GM11168 (cell line): ENCODE results near the gene TSKU.

Experiments used
- in situ Hi-C: fragments of 300-500 bp; cut with MboI; formaldehyde crosslinking; loops from one replicate; pipeline ENCODE4 v1.12.0; 2022; ENCODE audit warnings: low sequenced_read_pairs; ENCODE audit not compliant: unreplicated experiment

The TSKU gene

DNA sequence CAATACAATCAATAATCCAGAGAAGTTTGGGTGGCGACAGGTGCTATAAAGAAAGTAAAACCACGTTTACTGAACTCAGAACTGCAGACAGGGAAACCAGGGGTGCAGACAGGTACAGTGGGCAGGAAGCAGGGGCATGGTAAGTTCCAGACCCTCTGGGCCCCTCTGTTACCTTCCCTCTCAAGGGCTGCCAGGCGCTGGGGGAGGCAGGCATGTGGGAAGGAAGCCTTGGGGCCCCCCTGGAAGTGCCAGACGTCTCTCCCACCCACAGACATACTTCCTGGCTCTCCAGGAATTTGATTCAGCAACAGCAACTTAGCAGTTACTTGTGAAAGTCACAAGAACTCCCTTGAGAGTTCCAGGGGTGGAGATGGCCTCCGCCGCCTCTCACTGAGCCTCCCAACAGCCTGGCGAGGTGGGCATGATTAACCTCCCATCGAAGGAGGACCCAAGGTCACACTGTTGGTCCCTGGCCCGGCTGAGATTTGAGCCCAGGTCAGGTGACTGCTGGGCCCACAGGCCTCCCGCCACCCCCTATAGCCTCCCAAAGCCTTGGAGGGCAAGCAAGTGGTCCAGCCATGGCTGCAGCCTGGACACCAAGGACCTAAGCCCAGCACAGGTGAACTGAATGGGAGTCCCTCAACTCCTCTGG, 14.1 kb upstream of the TSKU start:
- in situ Hi-C loops: no loop called here

- in situ Hi-C loops: no loop called here
These were observed 13.2 kb upstream of the TSKU start for GRCh38 chr11:76769645-76770586.

- in situ Hi-C loops: no loop called here
These were observed 12.3 kb upstream of the TSKU start for GRCh38 chr11:76770642-76771445.

DNA sequence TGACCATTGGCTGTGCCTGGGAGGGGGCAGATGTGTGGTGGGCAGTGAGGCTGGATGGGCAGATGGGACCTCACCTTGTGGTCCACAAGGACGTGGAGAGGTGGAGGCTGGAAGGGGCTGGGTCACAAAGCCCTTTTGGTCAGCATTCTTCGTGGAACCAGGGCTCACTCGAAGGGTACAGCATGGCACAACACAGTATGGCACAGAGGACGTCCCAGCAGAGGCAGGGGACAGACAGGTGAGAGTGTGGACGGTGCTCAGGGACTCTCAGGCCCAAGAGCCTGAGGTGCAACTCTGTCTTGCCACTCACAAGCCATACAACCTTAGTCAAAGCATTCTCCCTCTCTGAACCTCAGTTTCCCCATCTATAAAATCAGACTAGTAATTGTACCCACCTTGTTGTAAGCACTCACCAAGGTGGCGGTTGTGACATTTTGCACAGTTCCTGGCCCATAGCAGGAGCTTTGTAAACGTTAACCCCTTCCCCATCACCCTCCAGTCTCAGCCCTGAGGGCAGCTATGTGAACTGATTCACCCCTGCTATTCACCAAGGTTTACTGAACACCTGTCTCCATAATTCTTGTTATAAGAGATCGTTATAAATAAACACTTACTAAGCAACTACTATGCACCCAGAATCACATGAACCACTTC, 11.6 kb upstream of the TSKU start:
- in situ Hi-C loops: no loop called here

GRCh38 chr11:76772100-76772782, 10.9 kb upstream of the TSKU start:
- in situ Hi-C loops: no loop called here

DNA sequence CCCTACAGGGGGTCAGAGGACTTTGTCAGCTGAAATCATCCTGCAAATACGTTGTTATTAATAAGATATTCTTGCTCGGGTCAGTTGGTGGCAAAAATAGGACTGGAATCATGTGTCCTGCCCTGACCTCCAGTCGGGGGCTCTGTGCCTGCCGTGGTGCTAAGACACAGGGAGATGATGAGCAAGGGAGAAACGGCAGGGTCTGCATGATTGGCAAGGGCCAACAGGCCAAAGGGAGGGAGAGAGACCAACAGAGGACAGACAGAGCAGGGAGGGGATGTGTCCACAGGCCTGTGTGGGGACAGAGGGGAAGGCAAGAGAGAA, 10.4 kb upstream of the TSKU start:
- in situ Hi-C loops: no loop called here

GRCh38 chr11:76773921-76774361, 9.2 kb upstream of the TSKU start:
- in situ Hi-C loops: no loop called here

DNA sequence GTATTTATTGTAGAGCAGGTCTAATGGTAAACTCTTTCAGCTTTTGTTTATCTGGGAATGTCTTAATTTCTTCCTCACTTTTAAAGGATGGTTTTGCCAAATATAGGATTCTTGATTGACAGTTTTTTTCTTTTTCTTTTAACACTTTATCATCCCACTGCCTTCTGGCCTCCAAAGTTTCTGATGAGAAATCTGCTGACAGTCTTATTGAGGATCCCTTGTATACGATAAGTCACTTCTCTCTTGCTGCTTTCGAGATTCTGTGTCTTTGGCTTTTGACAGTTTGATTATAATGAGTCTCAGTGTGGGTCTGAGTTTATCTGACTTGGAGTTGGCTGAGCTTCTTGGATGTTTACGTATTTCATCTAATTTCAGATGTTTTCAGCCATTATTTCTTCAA, 6.7 kb upstream of the TSKU start:
- in situ Hi-C loops: no loop called here

GRCh38 chr11:76777305-76777704, 5.9 kb upstream of the TSKU start:
- in situ Hi-C loops: no loop called here

- in situ Hi-C loops: no loop called here
These were observed 5.3 kb upstream of the TSKU start for GRCh38 chr11:76777876-76778275.

DNA sequence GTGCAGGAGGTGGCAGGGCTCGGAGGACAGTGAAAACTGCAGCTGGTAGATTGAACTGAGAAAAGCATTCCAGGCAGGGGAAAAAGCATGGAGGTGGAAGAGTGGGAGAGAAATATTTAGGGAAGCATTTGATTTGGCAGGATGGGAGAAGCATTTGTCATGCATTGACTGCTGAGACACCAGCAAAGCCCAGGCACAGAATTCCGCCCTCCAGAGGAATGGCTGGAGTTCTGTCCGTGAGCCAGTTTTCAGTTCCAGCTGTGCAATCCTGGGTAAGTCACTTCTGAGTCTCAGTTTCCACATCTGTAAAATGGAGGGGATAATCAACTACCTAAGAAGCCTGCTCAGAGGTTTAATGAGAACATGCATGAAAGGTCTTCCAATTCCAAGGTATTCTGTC, 4.3 kb upstream of the TSKU start:
- in situ Hi-C loops: no loop called here

DNA sequence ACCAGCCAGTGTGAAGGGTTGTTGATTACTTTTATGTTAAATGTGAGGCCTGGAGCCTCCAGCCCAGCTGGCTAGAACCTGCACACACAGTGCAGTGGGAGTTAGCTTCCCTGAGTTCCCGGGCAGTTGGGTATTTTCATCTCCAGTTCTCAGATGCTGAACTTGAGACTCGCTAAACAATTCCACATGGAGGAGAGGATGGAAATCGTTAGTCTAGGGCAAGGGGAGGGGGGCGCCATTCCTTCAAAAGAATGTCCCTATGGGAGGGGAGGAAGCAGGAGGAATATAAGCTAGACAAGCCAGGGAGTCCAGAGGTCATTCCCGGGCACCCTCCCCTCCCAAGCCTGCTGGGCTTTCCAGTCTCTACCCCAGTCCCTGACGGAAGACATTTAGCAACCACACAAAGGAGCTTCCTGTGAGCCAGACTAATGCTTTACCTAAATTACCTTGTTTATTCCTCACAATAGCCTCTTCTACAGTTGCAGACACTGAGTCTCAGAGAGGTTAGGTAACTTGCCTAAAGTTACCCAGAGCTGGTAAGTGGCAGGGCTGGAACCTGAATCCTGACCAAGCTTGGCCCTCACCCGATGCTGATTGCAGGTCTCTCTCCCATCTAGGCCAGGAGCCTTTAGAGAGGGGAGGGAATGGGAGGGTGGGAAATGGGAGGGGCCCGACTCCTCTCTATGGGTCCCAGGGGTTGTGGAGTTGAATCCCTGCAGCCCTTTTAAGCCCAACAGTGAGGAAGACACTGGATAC, 1.9 kb upstream of the TSKU start:
- in situ Hi-C loops: no loop called here

- in situ Hi-C loops: no loop called here
These were observed 1.2 kb upstream of the TSKU start for GRCh38 chr11:76781807-76782530.

- in situ Hi-C loops: no loop called here
These were observed 444 bp upstream of the TSKU start for GRCh38 chr11:76782531-76783293.

DNA sequence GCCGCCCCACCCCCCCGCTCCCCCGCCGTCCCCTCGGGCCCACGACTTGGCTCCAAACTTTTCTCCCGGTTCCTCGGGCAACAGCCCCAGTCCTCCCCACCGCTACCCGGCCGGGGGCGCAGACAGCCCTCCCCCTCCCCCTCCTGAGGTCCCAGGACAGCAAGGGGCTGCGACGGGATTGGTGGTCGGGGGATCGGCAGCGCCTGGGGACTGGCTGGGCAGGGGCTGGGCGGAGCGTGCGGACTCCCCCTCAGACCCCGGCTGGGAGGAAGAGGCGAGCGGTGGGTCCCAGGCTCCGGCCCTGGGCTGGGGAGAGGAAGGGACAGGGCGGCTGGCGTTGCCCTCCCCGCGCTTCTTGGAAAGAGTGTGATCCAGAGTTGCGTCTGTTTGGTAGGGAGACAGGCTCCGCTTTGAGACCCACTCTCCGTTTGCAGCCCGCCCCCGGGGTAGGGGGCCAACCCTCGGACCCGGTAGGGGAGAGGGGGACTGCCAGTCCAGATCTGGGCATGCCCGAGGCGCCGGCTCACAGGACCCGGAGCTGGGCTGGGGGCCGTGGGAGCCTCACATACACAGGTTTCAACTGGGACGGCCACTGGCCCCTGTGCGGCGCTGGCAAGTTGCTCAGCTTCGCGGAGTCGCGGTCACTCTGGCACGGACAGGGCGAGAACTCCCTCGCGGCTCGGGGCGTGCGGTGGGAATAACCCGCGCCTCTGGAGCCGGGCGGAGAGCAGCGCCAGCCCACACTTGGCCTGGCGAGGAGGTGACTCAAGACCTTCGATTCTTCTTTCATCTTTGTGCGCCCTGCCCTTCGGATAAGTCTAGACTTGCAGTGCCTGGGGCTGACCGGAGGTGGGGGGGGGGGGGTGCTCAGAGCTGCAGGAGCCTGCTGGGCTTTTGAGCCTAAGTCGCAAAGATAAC, 999 bp downstream of the TSKU start:
- in situ Hi-C loops: no loop called here

- in situ Hi-C loops: no loop called here
These were observed 2.4 kb downstream of the TSKU start for GRCh38 chr11:76785513-76785912.

- in situ Hi-C loops: no loop called here
These were observed 2.9 kb downstream of the TSKU start for GRCh38 chr11:76786016-76786415.
